VCaP (cell line): ENCODE measurements around the gene NCAPD3.

Experiments
- H3K27ac ChIP-seq: fragments of 450-650 bp; 2 replicates; pipeline ENCODE4 v1.5.1; 2017
- CTCF ChIP-seq: fragments of 450-650 bp; conservative IDR thresholded peaks from 2 replicates; pipeline ENCODE4 v1.5.1; 2017; ENCODE audit warnings: mild to moderate bottlenecking, moderate library complexity

The NCAPD3 gene

GRCh38 chr11:134242376-134242775 is 18.6 kb upstream of the NCAPD3 start:
- H3K27ac ChIP-seq: no peak overlapping the region
- TF ChIP-seq CTCF: no peak

- TF ChIP-seq CTCF: no peak
- no peak overlapping the region for H3K27ac ChIP-seq
Observed at GRCh38 chr11:134240592-134240991, 16.8 kb upstream of the NCAPD3 start.

GRCh38 chr11:134238956-134239355 is 15.2 kb upstream of the NCAPD3 start:
- TF ChIP-seq CTCF: no peak

GRCh38 chr11:134237557-134237922 is 13.8 kb upstream of the NCAPD3 start:
- TF ChIP-seq CTCF: no peak
- H3K27ac ChIP-seq: no peak overlapping the region

More at GRCh38 chr11:134238956-134239355, 15.2 kb upstream of the NCAPD3 start:
- no peak overlapping the region for H3K27ac ChIP-seq

GRCh38 chr11:134236834-134237556 is 13.2 kb upstream of the NCAPD3 start:
- TF ChIP-seq CTCF: no peak
- no peak overlapping the region for H3K27ac ChIP-seq

GRCh38 chr11:134235399-134235798 is 11.6 kb upstream of the NCAPD3 start:
- H3K27ac ChIP-seq: no peak overlapping the region
- TF ChIP-seq CTCF: no peak

- TF ChIP-seq CTCF: no peak
Observed at GRCh38 chr11:134233729-134234179, 10.0 kb upstream of the NCAPD3 start.

More at GRCh38 chr11:134233729-134234179, 10.0 kb upstream of the NCAPD3 start:
- no peak overlapping the region for H3K27ac ChIP-seq
